ENCODE results near the gene FILIP1.

- TF ChIP-seq CTCF (IDR thresholded peaks at IDR 0.05; ENCODE audit: borderline replicate concordance, extremely low read depth, low read length, poor library complexity, severe bottlenecking) = no peak
- TF ChIP-seq EZH2 (IDR thresholded peaks at IDR 0.05; ENCODE audit: borderline replicate concordance, low read depth, low read length, severe bottlenecking) = no peak
Measured at GRCh38 chr6:75437421-75437891, 56.1 kb downstream of the FILIP1 start.

All from DND-41 (cell line).